SJCRH30 (cell line): ENCODE data around the gene AFF4. TPM values are rescaled to one million over a fixed set of nuclear protein-coding genes. Genes with fewer than 3 reads are reported as not detected.

Experiments
- DNase-seq, 2 experiments: peaks; one replicate each; pipeline ENCODE4 v3.0.0-alpha.2; 2015 to 2020
- H3K27ac ChIP-seq: fragments of 250-450 bp; sonication (Bioruptor Pico); 2 replicates; pipeline ENCODE4 v1.5.1; 2020; ENCODE audit warnings: mild to moderate bottlenecking, moderate library complexity
- H3K27me3 ChIP-seq: fragments of 250-450 bp; sonication (Bioruptor Pico); 2 replicates; pipeline ENCODE4 v1.5.1; 2020; ENCODE audit warnings: mild to moderate bottlenecking, moderate library complexity
- H3K36me3 ChIP-seq: fragments of 250-450 bp; sonication (Bioruptor Pico); 2 replicates; pipeline ENCODE4 v1.5.1; 2020; ENCODE audit warnings: mild to moderate bottlenecking, moderate library complexity
- H3K4me1 ChIP-seq: fragments of 250-450 bp; sonication (Bioruptor Pico); 2 replicates; pipeline ENCODE4 v1.5.1; 2020; ENCODE audit warnings: mild to moderate bottlenecking, moderate library complexity
- H3K4me3 ChIP-seq: fragments of 250-450 bp; sonication (Bioruptor Pico); 2 replicates; pipeline ENCODE4 v1.5.1; 2020; ENCODE audit warnings: mild to moderate bottlenecking, moderate library complexity
- H3K9me3 ChIP-seq: fragments of 250-450 bp; sonication (Bioruptor Pico); replicated peaks from 2 replicates; pipeline ENCODE4 v1.5.1; 2020; ENCODE audit warnings: mild to moderate bottlenecking, moderate library complexity
- total RNA-seq: library from RNA; depleted of rRNA; stranded (reverse); fragments of >200 nt; shearing (Covaris generic); gene quantifications from 2 replicates; pipeline ENCODE4 v1.2.3, GENCODE V29; 2014

AFF4 gene
- total RNA-seq, 1 experiment from 2014 or later, result 51.0 TPM

- Histone ChIP-seq H3K9me3 (no peaks in the 10 kb centered on the region), H3K27ac (no peak overlapping the region), H3K27me3 (no peaks in the 10 kb centered on the region; the same call in 1 of the 2 replicates), H3K36me3 (no peaks in the 10 kb centered on the region), H3K4me1 (no peaks in the 10 kb centered on the region), H3K4me3 (no peak overlapping the region)
- DNase-seq, result no peak
Measured at GRCh38 chr5:132839426-132840301, 123.8 kb downstream of the AFF4 start.

DNA sequence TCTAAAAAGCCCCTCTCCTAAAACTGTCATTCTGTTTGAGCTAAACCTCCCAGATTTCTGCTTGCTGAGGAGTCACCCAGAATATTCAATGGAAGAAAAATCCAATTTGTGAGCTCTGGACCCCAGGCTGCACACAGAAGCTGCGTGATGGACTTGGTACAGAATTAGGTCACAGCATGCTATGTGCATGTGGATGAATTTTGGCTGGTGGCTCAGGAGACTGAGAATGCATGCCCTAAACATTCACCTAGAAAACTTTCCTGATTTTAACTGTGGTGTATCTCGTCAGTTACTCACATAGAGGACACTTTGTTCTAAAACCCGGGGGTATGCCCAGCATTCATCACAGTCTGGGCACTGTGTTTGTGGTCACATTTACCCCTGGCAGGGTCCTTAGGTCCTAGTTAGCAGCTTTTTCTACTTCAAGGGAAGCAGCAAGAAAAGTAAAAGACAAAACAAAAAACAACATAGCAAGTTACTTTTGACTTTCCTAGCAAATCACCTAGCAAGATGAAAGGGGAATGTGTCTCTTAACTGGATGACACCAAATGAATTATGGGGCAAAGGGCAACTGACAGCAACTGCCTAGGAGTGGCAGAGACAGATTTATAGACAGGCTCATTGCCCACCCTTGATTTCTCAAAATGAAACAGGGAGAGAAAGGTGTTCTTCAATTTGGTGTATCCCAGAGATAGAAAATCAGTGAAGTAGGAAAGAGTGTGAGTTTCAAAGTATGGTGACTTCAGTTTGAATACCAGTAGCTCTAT lies 124.7 kb downstream of the AFF4 start:
- H3K9me3 ChIP-seq, result no peaks in the 10 kb centered on the region
- no peak overlapping the region for H3K27ac ChIP-seq
- no peaks in the 10 kb centered on the region for H3K4me1 ChIP-seq
- no peaks in the 10 kb centered on the region for H3K36me3 ChIP-seq
- H3K4me3 ChIP-seq, result no peak overlapping the region
- no peaks in the 10 kb centered on the region; the same call in 1 of the 2 replicates for H3K27me3 ChIP-seq
- no peak for DNase-seq

DNA sequence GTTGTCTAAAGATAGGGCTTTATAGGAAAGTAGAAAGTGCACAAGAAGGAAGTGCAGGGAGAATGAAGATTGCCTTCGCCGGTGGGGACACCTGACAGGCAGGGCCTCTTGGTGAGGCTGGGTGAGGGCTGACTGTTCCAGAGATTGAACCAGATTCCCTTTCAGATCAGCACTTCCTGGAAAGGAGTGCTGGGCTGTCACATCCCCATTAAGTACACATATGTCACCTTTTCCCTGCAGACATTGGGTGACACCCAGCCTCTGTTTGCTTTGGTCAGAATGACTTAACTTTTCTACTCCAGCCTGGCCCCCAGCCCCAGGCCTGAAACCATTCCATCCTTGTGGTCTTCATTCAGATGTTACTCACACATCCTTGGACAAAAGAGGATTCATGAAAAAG lies 125.6 kb downstream of the AFF4 start:
- Histone ChIP-seq H3K27me3 (no peaks in the 10 kb centered on the region; the same call in 1 of the 2 replicates), H3K4me1 (no peaks in the 10 kb centered on the region), H3K36me3 (no peaks in the 10 kb centered on the region), H3K4me3 (no peak overlapping the region), H3K9me3 (no peaks in the 10 kb centered on the region), H3K27ac (no peak overlapping the region)
- no peak for DNase-seq

GRCh38 chr5:132836852-132837251 lies 126.6 kb downstream of the AFF4 start:
- H3K9me3 ChIP-seq, result no peaks in the 10 kb centered on the region
- no peak for DNase-seq
- no peaks in the 10 kb centered on the region for H3K36me3 ChIP-seq
- no peak overlapping the region for H3K4me3 ChIP-seq
- no peaks in the 10 kb centered on the region; the same call in 1 of the 2 replicates for H3K27me3 ChIP-seq
- no peaks in the 10 kb centered on the region for H3K4me1 ChIP-seq
- H3K27ac ChIP-seq, result no peak overlapping the region

GRCh38 chr5:132834057-132834456 lies 129.4 kb downstream of the AFF4 start:
- Histone ChIP-seq H3K27me3 (no peaks in the 10 kb centered on the region), H3K4me3 (no peak overlapping the region), H3K4me1 (no peaks in the 10 kb centered on the region), H3K9me3 (no peaks in the 10 kb centered on the region), H3K27ac (no peak overlapping the region), H3K36me3 (no peaks in the 10 kb centered on the region)
- DNase-seq, result no peak

DNA sequence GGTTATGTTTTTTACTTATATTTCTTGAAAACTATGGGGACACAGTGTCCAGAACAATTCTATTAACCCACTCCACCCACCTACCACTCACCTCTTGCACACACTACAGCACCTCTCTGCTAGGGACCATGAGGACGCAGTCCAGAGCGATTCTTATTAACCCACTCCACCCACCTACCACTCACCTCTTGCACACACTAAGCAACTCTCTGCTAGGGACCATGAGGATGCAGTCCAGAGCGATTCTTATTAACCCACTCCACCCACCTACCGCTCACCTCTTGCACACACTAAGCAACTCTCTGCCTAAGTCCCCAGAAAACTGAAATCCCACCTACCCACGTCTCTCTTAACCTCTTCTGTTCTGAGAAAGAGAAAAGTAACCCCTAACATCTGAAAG lies 130.8 kb downstream of the AFF4 start:
- no peaks in the 10 kb centered on the region for H3K9me3 ChIP-seq
- H3K4me1 ChIP-seq, result no peaks in the 10 kb centered on the region
- H3K36me3 ChIP-seq, result no peaks in the 10 kb centered on the region
- DNase-seq, result no peak
- H3K27ac ChIP-seq, result no peak overlapping the region
- no peaks in the 10 kb centered on the region for H3K27me3 ChIP-seq
- H3K4me3 ChIP-seq, result no peak overlapping the region

- Histone ChIP-seq H3K27me3 (no peaks in the 10 kb centered on the region), H3K4me1 (no peaks in the 10 kb centered on the region), H3K36me3 (no peaks in the 10 kb centered on the region), H3K9me3 (no peaks in the 10 kb centered on the region), H3K4me3 (peak overlapping the region; percentile 69), H3K27ac (no peak overlapping the region)
- no peak for DNase-seq
Measured at GRCh38 chr5:132831095-132831860, 132.2 kb downstream of the AFF4 start.

GRCh38 chr5:132830436-132831094 lies 132.9 kb downstream of the AFF4 start, which contains the start of gene SHROOM1:
Gene SHROOM1 (minus strand): TSS chr5:132830647. CDS start chr5:132826140, 4,507 bp downstream.
- Histone ChIP-seq H3K27ac (no peak within 1 kb of the TSS), H3K9me3 (no peaks in the 10 kb centered on the region), H3K4me1 (no peaks in the 10 kb centered on the region), H3K27me3 (no peaks in the 10 kb centered on the region), H3K4me3 (peak within 1 kb of the TSS; percentile 69), H3K36me3 (no peaks in the 10 kb centered on the region)
- peak; percentile 33 to 42 for DNase-seq

GRCh38 chr5:132829742-132830435 lies 133.5 kb downstream of the AFF4 start:
- no peaks in the 10 kb centered on the region for H3K36me3 ChIP-seq
- H3K27me3 ChIP-seq, result no peaks in the 10 kb centered on the region
- H3K4me1 ChIP-seq, result no peaks in the 10 kb centered on the region
- H3K27ac ChIP-seq, result no peak overlapping the region
- no peaks in the 10 kb centered on the region for H3K9me3 ChIP-seq
- peak overlapping the region; percentile 69 for H3K4me3 ChIP-seq
- DNase-seq, result peak; percentile 72 to 77

GRCh38 chr5:132828846-132829494 lies 134.5 kb downstream of the AFF4 start:
- H3K9me3 ChIP-seq, result no peaks in the 10 kb centered on the region
- no peaks in the 10 kb centered on the region for H3K36me3 ChIP-seq
- H3K27me3 ChIP-seq, result no peaks in the 10 kb centered on the region
- H3K4me3 ChIP-seq, result no peak overlapping the region
- no peak overlapping the region for H3K27ac ChIP-seq
- no peak for DNase-seq
- no peaks in the 10 kb centered on the region for H3K4me1 ChIP-seq

DNA sequence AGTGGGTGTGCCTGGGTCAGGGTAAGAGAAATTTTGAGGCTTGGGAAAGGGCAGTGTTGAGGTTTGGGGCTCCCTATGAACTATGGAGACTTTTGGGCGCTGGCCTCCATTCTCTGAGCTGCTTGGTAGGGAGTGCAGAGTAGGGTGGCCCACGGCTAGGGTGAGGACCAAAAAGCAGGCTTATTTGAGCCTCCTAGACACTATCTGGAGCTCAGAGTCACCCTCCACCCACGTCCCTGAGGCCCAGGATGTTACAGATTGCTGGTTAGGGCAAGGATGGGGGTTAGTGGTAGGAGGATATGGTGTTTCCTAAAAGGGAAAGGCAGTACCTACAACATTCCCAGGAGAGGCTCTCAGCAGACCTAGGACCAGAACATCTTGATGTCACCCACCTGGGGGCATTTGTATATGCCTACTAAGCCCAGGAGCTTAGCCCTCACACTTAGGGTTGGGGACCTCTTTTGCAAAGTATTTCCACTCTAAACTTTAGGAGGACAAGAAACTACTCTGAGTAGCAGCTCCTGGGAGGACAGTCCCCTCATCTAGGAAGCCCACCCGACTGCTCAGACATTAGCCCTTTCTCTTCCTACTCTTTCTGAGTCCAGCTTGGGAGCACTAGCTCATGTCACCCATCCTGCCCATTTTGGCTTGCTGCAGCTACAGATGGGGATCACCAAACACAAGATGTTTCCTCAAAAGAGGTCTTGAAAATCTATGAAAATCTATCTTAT lies 135.3 kb downstream of the AFF4 start:
- Histone ChIP-seq H3K27me3 (no peaks in the 10 kb centered on the region), H3K27ac (no peak overlapping the region), H3K4me1 (no peaks in the 10 kb centered on the region), H3K4me3 (no peak overlapping the region), H3K36me3 (no peaks in the 10 kb centered on the region), H3K9me3 (no peaks in the 10 kb centered on the region)
- DNase-seq, result no peak

GRCh38 chr5:132826424-132827082 lies 136.9 kb downstream of the AFF4 start:
- Histone ChIP-seq H3K27me3 (no peaks in the 10 kb centered on the region), H3K4me3 (no peak overlapping the region), H3K27ac (no peak overlapping the region), H3K4me1 (peaks cover 6% of the 10 kb centered on the region), H3K36me3 (no peaks in the 10 kb centered on the region), H3K9me3 (no peaks in the 10 kb centered on the region)
- DNase-seq, result no peak
